GM12874 (cell line): ENCODE results near the gene INSYN2B.
A peak's percentile ranks its signal among the peaks of the same experiment; 100 is the strongest.

ENCODE experiments used
- TF ChIP-seq, protein P1 (sequence below): IDR thresholded peaks from 2 replicates; pipeline ENCODE4 v1.5.1; 2011; ENCODE audit warnings: low read depth, mild to moderate bottlenecking, control low read depth, low read length, moderate library complexity; ENCODE audit not compliant: insufficient read depth

The INSYN2B gene

DNA sequence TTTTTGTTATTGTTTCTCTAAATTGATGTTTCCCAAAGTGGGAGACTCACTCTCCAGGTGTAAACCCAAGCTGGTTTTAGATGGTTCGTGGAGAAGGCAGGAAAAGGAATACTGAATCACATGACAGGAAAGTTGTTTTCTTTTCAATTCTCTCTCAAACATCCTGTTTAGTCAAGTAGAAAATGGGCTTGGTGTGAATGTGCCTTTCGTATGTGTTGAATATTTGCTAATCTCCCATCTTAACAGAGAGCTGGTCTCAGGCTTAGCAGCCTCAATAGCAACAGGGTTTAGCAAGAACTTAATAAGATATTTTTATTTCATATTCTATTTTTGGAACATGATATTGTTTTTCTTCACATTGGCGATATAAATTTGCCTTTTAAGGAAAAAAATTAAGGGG lies 119.7 kb downstream of the INSYN2B start:
- TF ChIP-seq, protein P1, sequence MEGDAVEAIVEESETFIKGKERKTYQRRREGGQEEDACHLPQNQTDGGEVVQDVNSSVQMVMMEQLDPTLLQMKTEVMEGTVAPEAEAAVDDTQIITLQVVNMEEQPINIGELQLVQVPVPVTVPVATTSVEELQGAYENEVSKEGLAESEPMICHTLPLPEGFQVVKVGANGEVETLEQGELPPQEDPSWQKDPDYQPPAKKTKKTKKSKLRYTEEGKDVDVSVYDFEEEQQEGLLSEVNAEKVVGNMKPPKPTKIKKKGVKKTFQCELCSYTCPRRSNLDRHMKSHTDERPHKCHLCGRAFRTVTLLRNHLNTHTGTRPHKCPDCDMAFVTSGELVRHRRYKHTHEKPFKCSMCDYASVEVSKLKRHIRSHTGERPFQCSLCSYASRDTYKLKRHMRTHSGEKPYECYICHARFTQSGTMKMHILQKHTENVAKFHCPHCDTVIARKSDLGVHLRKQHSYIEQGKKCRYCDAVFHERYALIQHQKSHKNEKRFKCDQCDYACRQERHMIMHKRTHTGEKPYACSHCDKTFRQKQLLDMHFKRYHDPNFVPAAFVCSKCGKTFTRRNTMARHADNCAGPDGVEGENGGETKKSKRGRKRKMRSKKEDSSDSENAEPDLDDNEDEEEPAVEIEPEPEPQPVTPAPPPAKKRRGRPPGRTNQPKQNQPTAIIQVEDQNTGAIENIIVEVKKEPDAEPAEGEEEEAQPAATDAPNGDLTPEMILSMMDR, result no peak

DNA sequence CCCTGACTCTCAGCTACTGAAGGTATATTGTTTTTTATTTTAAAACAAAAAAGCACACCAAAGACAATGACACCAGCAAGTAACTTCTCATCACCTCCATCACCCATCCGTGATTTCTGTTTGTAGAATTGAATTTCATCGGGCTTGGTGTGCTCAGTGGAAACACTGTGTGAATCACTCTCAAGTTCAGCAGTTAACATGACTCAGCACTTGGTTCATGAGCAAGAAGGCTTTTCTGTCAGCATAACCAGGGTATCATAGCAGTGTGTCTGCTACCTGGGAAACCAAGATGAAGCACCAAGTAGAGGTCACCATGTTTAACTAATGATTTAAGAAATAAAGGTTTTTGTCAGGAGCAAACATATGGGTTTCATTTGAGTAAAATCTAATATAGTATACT lies 123.7 kb downstream of the INSYN2B start:
- TF ChIP-seq, protein P1, result no peak

DNA sequence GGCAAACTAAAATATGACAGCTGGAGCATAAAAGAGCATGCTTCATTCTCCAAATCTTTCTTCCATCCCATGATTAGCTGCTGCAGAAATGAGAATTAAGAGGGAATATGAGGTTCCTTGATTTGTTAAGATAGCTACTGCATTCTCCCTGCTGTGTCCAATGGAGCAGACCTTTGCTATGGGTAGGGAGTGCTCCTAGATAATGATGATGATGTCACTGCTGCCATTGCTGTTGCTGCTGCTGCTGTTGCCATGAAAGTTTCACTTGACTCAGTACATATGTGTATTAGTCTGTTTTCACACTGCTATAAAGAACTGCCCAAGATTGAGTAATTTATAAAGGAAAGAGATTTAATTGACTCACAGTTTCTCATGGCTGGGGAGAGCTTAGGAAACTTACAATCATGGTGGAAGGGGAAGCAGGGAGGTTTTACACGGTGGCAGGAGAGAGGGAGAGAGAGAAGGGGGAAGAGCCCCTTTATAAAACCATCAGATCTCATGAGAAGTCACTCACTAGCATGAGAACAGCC lies 128.9 kb downstream of the INSYN2B start:
- TF ChIP-seq, protein P1, result no peak

DNA sequence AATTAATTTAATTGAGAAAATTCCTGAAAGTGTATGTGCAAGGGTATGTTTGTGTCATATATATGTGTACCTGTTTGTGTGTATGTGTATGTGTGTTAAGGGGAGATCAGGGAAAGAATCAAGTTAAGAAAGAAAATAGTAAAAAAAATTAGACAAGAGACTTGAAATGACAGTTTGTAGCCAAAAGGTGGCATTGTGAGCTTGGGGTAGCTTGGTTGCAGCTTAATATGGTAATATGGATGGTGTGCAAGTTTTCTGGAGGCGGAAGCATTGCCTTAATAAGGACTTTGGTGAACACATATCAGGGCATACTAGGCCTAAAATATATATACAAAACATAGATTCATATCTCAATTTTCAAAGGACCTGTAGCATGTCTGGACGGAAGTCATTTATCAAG lies 129.9 kb downstream of the INSYN2B start:
- TF ChIP-seq, protein P1, result peak; percentile 6; the same call in 1 of the 2 replicates

DNA sequence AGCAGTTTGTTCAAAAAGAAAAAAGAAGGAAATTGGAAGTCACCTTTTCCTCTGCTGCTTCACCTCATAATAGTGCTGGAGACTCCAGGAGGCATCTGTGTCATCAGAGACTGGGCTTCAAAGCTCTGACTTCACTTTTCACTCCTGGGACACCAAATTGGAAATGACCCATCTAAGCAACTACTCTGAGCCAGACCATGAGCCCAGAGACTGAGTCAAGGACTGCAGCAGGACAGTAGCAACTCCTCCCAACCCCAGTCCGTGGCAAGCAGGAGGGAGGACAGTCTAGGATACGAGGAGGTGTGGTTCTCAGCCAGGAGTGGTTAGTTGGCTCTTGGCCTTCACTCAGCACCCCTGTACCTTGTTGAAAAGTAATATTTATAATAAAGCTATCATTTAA lies 131.5 kb downstream of the INSYN2B start:
- TF ChIP-seq, protein P1, result no peak

DNA sequence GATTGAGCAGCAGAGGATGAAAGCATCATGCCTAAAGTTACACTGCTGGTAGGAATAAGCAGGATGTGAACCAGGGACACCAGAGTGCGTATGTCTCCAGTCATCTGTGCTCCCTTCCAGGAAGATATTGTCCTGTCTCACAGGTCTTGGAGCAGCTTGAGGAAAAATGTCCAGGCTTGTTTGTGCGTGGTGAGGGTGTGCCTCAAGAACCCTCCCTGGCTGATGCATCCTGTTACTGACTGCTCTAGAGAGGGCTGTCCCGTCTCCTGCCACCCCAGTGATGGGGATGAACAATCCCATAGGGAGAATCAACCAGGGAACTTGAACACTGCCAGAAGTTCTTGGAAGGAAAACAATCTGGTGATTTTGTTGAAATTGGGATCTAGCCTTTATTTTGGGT lies 132.0 kb downstream of the INSYN2B start:
- TF ChIP-seq, protein P1, result no peak

DNA sequence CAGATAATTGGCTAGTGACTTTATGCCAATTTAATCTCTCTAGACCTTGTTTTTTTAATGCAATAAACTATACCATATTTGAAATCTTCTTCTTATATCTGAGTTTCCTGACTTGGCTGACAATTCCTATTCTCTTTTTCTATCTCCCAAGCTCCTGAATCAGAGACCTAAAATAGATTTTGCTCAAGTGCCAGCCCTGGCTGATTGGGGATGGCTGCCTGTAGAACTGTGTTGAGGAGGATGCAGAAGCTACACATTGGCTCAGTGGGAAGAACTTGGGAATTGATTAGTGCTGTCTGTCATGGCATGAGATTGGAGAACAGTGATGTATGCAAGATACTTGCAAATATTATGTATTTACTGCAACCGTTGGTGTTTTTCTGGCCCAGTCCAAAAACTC lies 132.8 kb downstream of the INSYN2B start:
- TF ChIP-seq, protein P1, result no peak
